ENCODE results near the gene KIAA1217. TPM values are rescaled to one million over a fixed set of nuclear protein-coding genes. Genes with fewer than 3 reads are reported as not detected.

Gene KIAA1217
- total and polyA plus RNA-seq, 2 experiments from 2014 or later = 5.4 to 8.1 TPM

DNA sequence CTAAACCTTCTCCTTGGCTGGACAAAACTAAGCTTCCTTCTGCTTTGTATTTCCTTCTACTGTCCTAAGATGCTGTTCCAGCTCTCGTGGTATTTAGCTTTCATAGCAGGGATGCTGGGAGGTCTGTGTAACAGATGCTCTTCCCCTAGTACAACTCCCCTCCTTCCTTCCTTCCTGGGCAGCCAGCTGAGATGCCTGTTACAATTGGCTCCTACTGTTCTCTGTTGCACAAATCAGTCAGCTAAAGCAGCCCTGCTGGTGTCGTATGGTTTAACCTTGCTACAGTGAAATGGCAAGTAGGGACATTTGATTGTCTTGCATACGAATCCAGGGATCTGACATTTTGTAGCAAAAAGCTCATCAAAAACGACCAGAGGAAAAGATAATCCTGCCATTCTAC, 371.0 kb downstream of the KIAA1217 start:
- Histone ChIP-seq H4K20me1 (ENCODE audit: insufficient read depth) (no peaks in the 10 kb centered on the region), H3K36me3 (ENCODE audit: low read depth) (peaks cover 17% of the 10 kb centered on the region), H2AFZ (no peak overlapping the region), H3K79me2 (ENCODE audit: insufficient read depth) (no peaks in the 10 kb centered on the region), H3K4me3 (no peak overlapping the region), H3K4me1 (ENCODE audit: insufficient read depth) (no peaks in the 10 kb centered on the region), H3F3A (ENCODE audit: insufficient read depth) (peaks cover 37% of the 10 kb centered on the region), H3K27ac (no peak overlapping the region), H3K9ac (no peak overlapping the region), H3K9me2 (ENCODE audit: insufficient read depth) (no peaks in the 10 kb centered on the region), H3K27me3 (replicated peaks; ENCODE audit: insufficient read depth) (no peaks in the 10 kb centered on the region), H3K4me2 (ENCODE audit: unreplicated experiment) (no peak overlapping the region), H3K9me3 (ENCODE audit: low read depth) (no peaks in the 10 kb centered on the region)
- TF ChIP-seq EZH2phosphoT487 (IDR thresholded peaks at IDR 0.05; ENCODE audit: insufficient read depth, low read depth) (no peak), EZH2 (IDR thresholded peaks at IDR 0.05; ENCODE audit: insufficient read depth, poor library complexity, severe bottlenecking) (no peak)
- WGBS, 2 experiments (ENCODE audit: low coverage in 1 of 2, low lambda C conversion rate in 2 of 2, missing lambda C conversion rate in 2 of 2) = 57 to 60% methylated on average over 4 of the region's 4 CpGs
- DNase-seq = no peak
- in situ Hi-C loops (cut with MboI) = no loop called here

DNA sequence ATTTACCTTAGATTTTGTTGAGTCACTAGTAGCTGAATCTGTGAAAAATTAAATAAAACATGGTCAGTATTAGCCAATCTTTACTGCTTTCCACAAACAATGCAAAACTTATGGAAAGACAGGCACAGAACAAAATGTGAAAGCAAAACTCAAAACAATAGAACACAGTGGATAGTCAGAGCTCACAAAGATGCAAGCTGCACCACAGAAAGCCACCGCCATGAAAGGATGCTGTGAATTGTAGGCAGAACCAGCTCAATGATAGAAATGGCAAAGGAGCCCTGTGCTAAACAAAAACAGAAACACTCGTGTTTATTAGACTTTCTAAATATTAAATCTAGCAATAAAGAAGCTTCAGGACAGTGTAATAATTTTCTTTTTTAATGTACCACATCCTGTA, 380.3 kb downstream of the KIAA1217 start:
- no peaks in the 10 kb centered on the region for H3K9me3 ChIP-seq (ENCODE audit: low read depth)
- H3K4me1 ChIP-seq (ENCODE audit: insufficient read depth) = no peaks in the 10 kb centered on the region
- H3K9ac ChIP-seq = no peak overlapping the region
- no peak overlapping the region for H2AFZ ChIP-seq
- TF ChIP-seq EZH2phosphoT487 (IDR thresholded peaks at IDR 0.05; ENCODE audit: insufficient read depth, low read depth) (no peak), EZH2 (IDR thresholded peaks at IDR 0.05; ENCODE audit: insufficient read depth, poor library complexity, severe bottlenecking) (no peak)
- no peaks in the 10 kb centered on the region for H4K20me1 ChIP-seq (ENCODE audit: insufficient read depth)
- peaks cover 81% of the 10 kb centered on the region for H3K36me3 ChIP-seq (ENCODE audit: low read depth)
- no peak overlapping the region for H3K4me3 ChIP-seq
- H3K27ac ChIP-seq = no peak overlapping the region
- no peaks in the 10 kb centered on the region for H3K27me3 ChIP-seq (replicated peaks; ENCODE audit: insufficient read depth)
- 97 to 100% methylated on average over 2 of the region's 2 CpGs for WGBS, 2 experiments (ENCODE audit: low coverage in 1 of 2, low lambda C conversion rate in 2 of 2, missing lambda C conversion rate in 2 of 2)
- in situ Hi-C loops (cut with MboI) = no loop called here
- no peak overlapping the region for H3K4me2 ChIP-seq (ENCODE audit: unreplicated experiment)
- H3K79me2 ChIP-seq (ENCODE audit: insufficient read depth) = 0 out of 2 replicates have a peak, but pooled peaks cover 8% of the 10 kb centered on the region
- peaks cover 9% of the 10 kb centered on the region; the same call in 1 of the 2 replicates for H3F3A ChIP-seq (ENCODE audit: insufficient read depth)
- H3K9me2 ChIP-seq (ENCODE audit: insufficient read depth) = no peaks in the 10 kb centered on the region
- DNase-seq = no peak

DNA sequence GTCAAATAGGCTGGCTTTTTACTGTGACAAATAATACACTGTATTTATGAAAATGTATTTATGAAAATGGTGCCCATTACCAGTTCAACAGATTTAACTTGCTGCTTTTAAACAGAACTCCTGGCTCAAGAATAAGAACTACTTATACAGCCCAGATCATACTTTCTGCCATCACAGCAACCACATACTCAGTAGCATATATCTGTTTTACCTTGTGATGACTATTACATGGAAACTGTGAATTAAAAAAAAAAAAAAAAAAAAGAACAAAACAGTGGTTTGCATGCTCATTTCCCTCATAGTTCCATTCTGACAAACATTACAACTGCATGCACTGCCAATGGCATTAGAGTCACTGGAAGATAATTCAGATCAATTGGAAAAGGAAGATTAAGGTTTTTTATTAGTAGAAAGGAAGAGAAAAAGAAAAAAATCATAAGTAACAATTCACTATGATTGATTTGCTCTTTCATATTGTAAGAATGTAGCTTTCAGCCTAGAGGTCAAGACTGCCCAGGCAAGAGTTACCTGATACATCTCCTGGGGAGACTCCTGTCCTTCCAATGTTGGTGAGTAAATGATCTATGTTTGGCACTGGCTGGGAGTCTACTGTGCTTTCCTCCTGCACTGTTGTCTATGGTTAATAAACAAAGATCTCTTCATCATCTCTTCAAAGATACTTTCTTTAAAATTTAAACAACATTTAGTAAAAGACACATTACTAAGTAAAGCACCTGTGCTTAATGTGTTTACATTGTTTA, 381.9 kb downstream of the KIAA1217 start:
- TF ChIP-seq EZH2 (IDR thresholded peaks at IDR 0.05; ENCODE audit: insufficient read depth, poor library complexity, severe bottlenecking) = no peak
- TF ChIP-seq EZH2phosphoT487 (IDR thresholded peaks at IDR 0.05; ENCODE audit: insufficient read depth, low read depth) = no peak
- no peak for DNase-seq
- Histone ChIP-seq H3K9ac (no peak overlapping the region), H3K4me2 (ENCODE audit: unreplicated experiment) (no peak overlapping the region), H4K20me1 (ENCODE audit: insufficient read depth) (no peaks in the 10 kb centered on the region), H3K79me2 (ENCODE audit: insufficient read depth) (0 out of 2 replicates have a peak, but pooled peaks cover 8% of the 10 kb centered on the region), H3K27me3 (replicated peaks; ENCODE audit: insufficient read depth) (no peaks in the 10 kb centered on the region), H3K9me3 (ENCODE audit: low read depth) (no peaks in the 10 kb centered on the region), H3K4me3 (no peak overlapping the region), H3K36me3 (ENCODE audit: low read depth) (peaks cover 96% of the 10 kb centered on the region), H2AFZ (no peak overlapping the region), H3K27ac (no peak overlapping the region), H3K4me1 (ENCODE audit: insufficient read depth) (no peaks in the 10 kb centered on the region), H3F3A (ENCODE audit: insufficient read depth) (peaks cover 13% of the 10 kb centered on the region; the same call in 1 of the 2 replicates), H3K9me2 (ENCODE audit: insufficient read depth) (no peaks in the 10 kb centered on the region)
- in situ Hi-C loops (cut with MboI) = no loop called here

DNA sequence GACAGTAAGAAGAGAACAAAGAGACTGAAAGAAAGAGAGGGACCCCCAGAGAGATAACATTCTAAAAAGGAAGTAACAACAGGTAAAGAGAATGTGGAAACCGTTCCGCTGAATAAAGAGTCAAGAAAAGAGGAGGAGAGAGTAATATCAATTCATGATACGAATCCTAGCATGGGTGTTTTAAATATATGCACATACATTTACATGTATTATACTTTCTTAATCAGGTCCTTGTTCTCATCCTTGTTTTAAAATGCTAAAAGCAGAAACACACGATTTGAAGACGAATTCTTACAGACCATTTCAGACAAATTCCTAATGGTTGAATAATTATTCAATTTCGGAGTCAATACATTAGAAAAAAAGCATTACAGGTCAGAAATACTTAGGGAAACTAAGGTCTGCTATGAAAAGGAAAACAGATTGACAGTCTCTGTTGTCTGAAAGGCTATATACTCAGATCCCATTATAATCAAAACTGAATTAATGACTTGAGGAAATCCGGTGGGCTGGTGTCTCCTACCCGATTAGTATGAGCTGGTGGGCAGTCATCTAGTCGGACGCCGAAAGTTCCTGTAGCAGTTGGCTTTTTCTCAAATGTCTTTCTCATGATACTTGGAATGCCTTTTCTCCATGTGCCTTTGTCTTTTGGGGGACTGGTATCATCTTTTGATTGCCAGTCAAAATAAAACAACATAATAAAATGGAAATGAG, 387.4 kb downstream of the KIAA1217 start:
- H3K9ac ChIP-seq = no peak overlapping the region
- H4K20me1 ChIP-seq (ENCODE audit: insufficient read depth) = no peaks in the 10 kb centered on the region
- H3K4me1 ChIP-seq (ENCODE audit: insufficient read depth) = no peaks in the 10 kb centered on the region
- peaks cover 92% of the 10 kb centered on the region for H3K36me3 ChIP-seq (ENCODE audit: low read depth)
- no peak overlapping the region for H3K27ac ChIP-seq
- H3K79me2 ChIP-seq (ENCODE audit: insufficient read depth) = no peaks in the 10 kb centered on the region
- TF ChIP-seq EZH2 (IDR thresholded peaks at IDR 0.05; ENCODE audit: insufficient read depth, poor library complexity, severe bottlenecking) (no peak), EZH2phosphoT487 (IDR thresholded peaks at IDR 0.05; ENCODE audit: insufficient read depth, low read depth) (no peak)
- no peak overlapping the region for H3K4me3 ChIP-seq
- H3F3A ChIP-seq (ENCODE audit: insufficient read depth) = peaks cover 14% of the 10 kb centered on the region; the same call in 1 of the 2 replicates
- no peaks in the 10 kb centered on the region for H3K9me3 ChIP-seq (ENCODE audit: low read depth)
- no peaks in the 10 kb centered on the region for H3K27me3 ChIP-seq (replicated peaks; ENCODE audit: insufficient read depth)
- WGBS, 2 experiments (ENCODE audit: low coverage in 1 of 2, low lambda C conversion rate in 2 of 2, missing lambda C conversion rate in 2 of 2) = 89 to 90% methylated on average over 11 of the region's 11 CpGs
- no peak overlapping the region for H2AFZ ChIP-seq
- no peak for DNase-seq
- H3K9me2 ChIP-seq (ENCODE audit: insufficient read depth) = no peaks in the 10 kb centered on the region
- in situ Hi-C loops (cut with MboI) = no loop called here
- no peak overlapping the region for H3K4me2 ChIP-seq (ENCODE audit: unreplicated experiment)

Data from GM23248 (cell line).